Activated gamma-delta T cell (primary cell): Measurements from ENCODE around the gene TXK.
A peak's percentile ranks its signal among the peaks of the same experiment; 100 is the strongest.

Experiments
- DNase-seq: peaks from one replicate; lab custom pipeline; 2025; lab: John Stamatoyannopoulos, UW

The TXK gene

GRCh38 chr4:48137846-48138245 lies 3.8 kb upstream of the TXK start:
- no peak for DNase-seq

GRCh38 chr4:48133669-48134068 lies 381 bp downstream of the TXK start:
- DNase-seq: no peak

GRCh38 chr4:48131736-48132135 lies 2.3 kb downstream of the TXK start:
- no peak for DNase-seq

GRCh38 chr4:48130100-48130499 lies 4.0 kb downstream of the TXK start:
- DNase-seq: no peak

GRCh38 chr4:48129307-48130014 lies 4.6 kb downstream of the TXK start:
- no peak for DNase-seq

- DNase-seq: peak; percentile 20
Observed at GRCh38 chr4:48127682-48128404, 6.2 kb downstream of the TXK start.

- no peak for DNase-seq
Observed at GRCh38 chr4:48127231-48127630, 6.8 kb downstream of the TXK start.

- DNase-seq: no peak
Observed at GRCh38 chr4:48126621-48127020, 7.4 kb downstream of the TXK start.

GRCh38 chr4:48124870-48125269 lies 9.2 kb downstream of the TXK start:
- no peak for DNase-seq

- DNase-seq: no peak
Observed at GRCh38 chr4:48122756-48123155, 11.3 kb downstream of the TXK start.

- no peak for DNase-seq
Observed at GRCh38 chr4:48121180-48121579, 12.9 kb downstream of the TXK start.

GRCh38 chr4:48120132-48120531 lies 13.9 kb downstream of the TXK start:
- DNase-seq: no peak

GRCh38 chr4:48119646-48120045 lies 14.4 kb downstream of the TXK start:
- no peak for DNase-seq

GRCh38 chr4:48118081-48118480 lies 16.0 kb downstream of the TXK start:
- DNase-seq: no peak

- DNase-seq: no peak
Observed at GRCh38 chr4:48116582-48116981, 17.5 kb downstream of the TXK start.

- DNase-seq: no peak
Observed at GRCh38 chr4:48114412-48114811, 19.6 kb downstream of the TXK start.

GRCh38 chr4:48112017-48112667 lies 21.9 kb downstream of the TXK start:
- DNase-seq: no peak

- DNase-seq: no peak
Observed at GRCh38 chr4:48110452-48110978, 23.5 kb downstream of the TXK start.

- DNase-seq: no peak
Observed at GRCh38 chr4:48109413-48110263, 24.4 kb downstream of the TXK start.

- DNase-seq: no peak
Observed at GRCh38 chr4:48108309-48109073, 25.6 kb downstream of the TXK start.

GRCh38 chr4:48105230-48105629 lies 28.8 kb downstream of the TXK start:
- no peak for DNase-seq
